DMS 273 (cell line): ENCODE data around the gene LTF.
"Not testable (repeated sequence)": the region's sequence is repeated elsewhere in the genome, so short reads cannot be mapped to it uniquely, and the experiment has no call there.

Experiments
- DNase-seq: peaks from one replicate; lab custom pipeline; 2025; ENCODE audit not compliant: unreplicated experiment; lab: John Stamatoyannopoulos, UW

LTF gene

GRCh38 chr3:46398186-46398955, 66.3 kb downstream of the LTF start:
- no peak for DNase-seq

- no peak for DNase-seq
Observed at GRCh38 chr3:46397111-46397510, 67.6 kb downstream of the LTF start.

- DNase-seq, result no peak
Observed at GRCh38 chr3:46395766-46396530, 68.8 kb downstream of the LTF start.

GRCh38 chr3:46395210-46395661, 69.5 kb downstream of the LTF start:
- no peak for DNase-seq

GRCh38 chr3:46393554-46394434, 70.9 kb downstream of the LTF start:
- DNase-seq, result no peak

GRCh38 chr3:46393011-46393410, 71.7 kb downstream of the LTF start:
- DNase-seq, result no peak

GRCh38 chr3:46391526-46391925, 73.2 kb downstream of the LTF start:
- not testable (repeated sequence) for DNase-seq

- no peak for DNase-seq
Observed at GRCh38 chr3:46389306-46389705, 75.4 kb downstream of the LTF start.

GRCh38 chr3:46388847-46389246, 75.9 kb downstream of the LTF start:
- not testable (repeated sequence) for DNase-seq

GRCh38 chr3:46386205-46386604, 78.5 kb downstream of the LTF start:
- peak; percentile 5 for DNase-seq
